DND-41 (cell line): Measurements from ENCODE around the gene GIN1.

ENCODE experiments used
- CTCF ChIP-seq: IDR thresholded peaks from 2 replicates; pipeline ENCODE4 v1.5.1; 2012; ENCODE audit warnings: borderline replicate concordance, low read length, moderate library complexity, mild to moderate bottlenecking; ENCODE audit not compliant: poor library complexity, severe bottlenecking; ENCODE audit errors: extremely low read depth
- EZH2 ChIP-seq: IDR thresholded peaks from 3 replicates; pipeline ENCODE4 v1.6.1; 2012; ENCODE audit warnings: borderline replicate concordance, low read depth, mild to moderate bottlenecking, moderate library complexity, low read length, inconsistent platforms; ENCODE audit not compliant: severe bottlenecking

GRCh38 chr5:103059525-103059924 lies 60.4 kb downstream of the GIN1 start:
- no peak for TF ChIP-seq CTCF
- TF ChIP-seq EZH2 = no peak
